BE2C (cell line): ENCODE results near the gene KLF13.

ENCODE experiments used
- DNase-seq: peaks from one replicate; pipeline ENCODE4 v3.0.0-alpha.2; 2020
- H3K27me3 ChIP-seq: fragments of 250-450 bp; sonication (Bioruptor Pico); 2 replicates; pipeline ENCODE4 v1.5.1; 2020; ENCODE audit warnings: mild to moderate bottlenecking
- H3K36me3 ChIP-seq: fragments of 250-450 bp; sonication (Bioruptor Pico); 2 replicates; pipeline ENCODE4 v1.5.1; 2020; ENCODE audit warnings: mild to moderate bottlenecking
- H3K4me1 ChIP-seq: fragments of 250-450 bp; sonication (Bioruptor Pico); 2 replicates; pipeline ENCODE4 v1.5.1; 2020
- H3K4me3 ChIP-seq: 2 replicates; pipeline ENCODE4 v1.5.1; 2011; ENCODE audit warnings: low read depth, low read length
- H3K9me3 ChIP-seq: fragments of 250-450 bp; sonication (Bioruptor Pico); 2 replicates; pipeline ENCODE4 v1.5.1; 2020
- CTCF ChIP-seq: IDR thresholded peaks from 2 replicates; pipeline ENCODE4 v1.5.1; 2012; ENCODE audit warnings: mild to moderate bottlenecking, low read depth, low read length

KLF13 gene

GRCh38 chr15:31324186-31324585, 2.4 kb upstream of the KLF13 start:
- TF ChIP-seq CTCF = no peak
- H3K36me3 ChIP-seq = peaks cover 4% of the 10 kb centered on the region; the same call in 1 of the 2 replicates
- H3K27me3 ChIP-seq = no peaks in the 10 kb centered on the region
- no peak for DNase-seq
- no peak overlapping the region for H3K4me3 ChIP-seq
- H3K9me3 ChIP-seq = no peaks in the 10 kb centered on the region
- peaks cover 5% of the 10 kb centered on the region; the same call in 1 of the 2 replicates for H3K4me1 ChIP-seq

- Histone ChIP-seq H3K36me3 (peaks cover 4% of the 10 kb centered on the region; the same call in 1 of the 2 replicates), H3K4me3 (peak overlapping the region; percentile 73), H3K27me3 (no peaks in the 10 kb centered on the region), H3K9me3 (no peaks in the 10 kb centered on the region), H3K4me1 (peaks cover 10% of the 10 kb centered on the region)
- TF ChIP-seq CTCF = no peak
- no peak for DNase-seq
Measured at GRCh38 chr15:31324806-31325594, 1.6 kb upstream of the KLF13 start.

GRCh38 chr15:31325595-31326155, 960 bp upstream of the KLF13 start:
- Histone ChIP-seq H3K27me3 (no peaks in the 10 kb centered on the region), H3K4me3 (peak overlapping the region; percentile 73), H3K9me3 (no peaks in the 10 kb centered on the region), H3K4me1 (peaks cover 16% of the 10 kb centered on the region), H3K36me3 (peaks cover 6% of the 10 kb centered on the region; the same call in 1 of the 2 replicates)
- DNase-seq = peak; percentile 66
- TF ChIP-seq CTCF = no peak

GRCh38 chr15:31326875-31327668, 437 bp downstream of the KLF13 start:
- Histone ChIP-seq H3K4me3 (peak overlapping the region; percentile 68), H3K9me3 (no peaks in the 10 kb centered on the region), H3K36me3 (peaks cover 6% of the 10 kb centered on the region), H3K27me3 (no peaks in the 10 kb centered on the region), H3K4me1 (peaks cover 21% of the 10 kb centered on the region)
- no peak for TF ChIP-seq CTCF
- peak; percentile 76 for DNase-seq

GRCh38 chr15:31327669-31328427, 1.2 kb downstream of the KLF13 start:
- Histone ChIP-seq H3K4me1 (peaks cover 29% of the 10 kb centered on the region), H3K9me3 (no peaks in the 10 kb centered on the region), H3K27me3 (no peaks in the 10 kb centered on the region), H3K4me3 (peak overlapping the region; percentile 68), H3K36me3 (peaks cover 6% of the 10 kb centered on the region)
- peak; percentile 63 for DNase-seq
- TF ChIP-seq CTCF = no peak
